ENCODE data around the gene INVS.

DNA sequence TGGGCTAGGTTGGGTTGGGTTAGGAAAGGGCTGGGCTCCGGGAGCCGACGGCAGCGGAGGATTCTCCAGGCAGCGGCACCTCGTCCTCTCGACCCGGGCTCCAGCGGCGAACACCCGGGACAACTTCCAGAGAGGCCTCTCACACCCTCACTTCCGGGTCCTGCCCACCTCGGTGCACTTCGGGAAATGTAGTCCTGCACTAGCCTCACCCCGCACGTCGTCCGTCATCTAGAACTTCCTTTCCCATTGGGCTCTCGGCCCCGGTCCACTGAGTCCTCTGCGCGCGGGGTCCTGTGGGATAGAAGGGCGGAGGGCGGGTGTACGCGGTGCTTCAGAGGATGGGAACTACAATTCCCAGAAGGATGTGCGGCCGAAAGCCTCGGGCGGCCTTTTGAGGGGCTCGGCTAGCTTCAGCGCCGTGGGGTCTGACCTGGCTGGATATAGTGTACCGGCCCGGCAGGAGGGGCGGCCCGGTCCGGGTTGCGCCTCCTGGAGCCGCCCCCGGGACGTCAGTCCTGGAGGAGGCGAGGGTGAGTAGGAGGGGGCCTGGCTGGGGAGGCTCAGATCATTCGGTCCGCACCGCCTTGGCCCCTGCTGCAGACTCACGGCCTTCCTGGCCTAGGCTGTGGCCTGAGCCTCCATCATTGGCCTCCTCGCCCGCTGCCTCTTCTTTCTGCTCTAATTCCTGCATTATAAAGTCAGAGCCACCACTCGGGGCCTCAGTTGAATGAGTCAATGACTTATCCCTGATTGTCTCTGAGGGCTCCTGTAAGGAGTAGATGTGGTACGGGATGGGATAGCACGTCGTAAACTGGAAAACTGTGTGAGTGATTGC lies at the start of gene INVS, which contains the start of gene ERP44:
- TF ChIP-seq, protein P1, sequence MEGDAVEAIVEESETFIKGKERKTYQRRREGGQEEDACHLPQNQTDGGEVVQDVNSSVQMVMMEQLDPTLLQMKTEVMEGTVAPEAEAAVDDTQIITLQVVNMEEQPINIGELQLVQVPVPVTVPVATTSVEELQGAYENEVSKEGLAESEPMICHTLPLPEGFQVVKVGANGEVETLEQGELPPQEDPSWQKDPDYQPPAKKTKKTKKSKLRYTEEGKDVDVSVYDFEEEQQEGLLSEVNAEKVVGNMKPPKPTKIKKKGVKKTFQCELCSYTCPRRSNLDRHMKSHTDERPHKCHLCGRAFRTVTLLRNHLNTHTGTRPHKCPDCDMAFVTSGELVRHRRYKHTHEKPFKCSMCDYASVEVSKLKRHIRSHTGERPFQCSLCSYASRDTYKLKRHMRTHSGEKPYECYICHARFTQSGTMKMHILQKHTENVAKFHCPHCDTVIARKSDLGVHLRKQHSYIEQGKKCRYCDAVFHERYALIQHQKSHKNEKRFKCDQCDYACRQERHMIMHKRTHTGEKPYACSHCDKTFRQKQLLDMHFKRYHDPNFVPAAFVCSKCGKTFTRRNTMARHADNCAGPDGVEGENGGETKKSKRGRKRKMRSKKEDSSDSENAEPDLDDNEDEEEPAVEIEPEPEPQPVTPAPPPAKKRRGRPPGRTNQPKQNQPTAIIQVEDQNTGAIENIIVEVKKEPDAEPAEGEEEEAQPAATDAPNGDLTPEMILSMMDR (IDR thresholded peaks at IDR 0.05) = no peak
- peak in 1 of 2 donors; percentile 86 for TF ChIP-seq POLR2A (IDR thresholded peaks at IDR 0.05)

Measured in heart left ventricle (tissue), 13 donors.